ENCODE measurements around the gene HMGA1. TPM values are rescaled to one million over a fixed set of nuclear protein-coding genes. Genes with fewer than 3 reads are reported as not detected.

Gene HMGA1
- polyA plus RNA-seq, 1 of the 3 experiments (the other 2 are of a cell fraction), result 433 TPM

GRCh38 chr6:34202329-34203201, 34.1 kb upstream of the HMGA1 start (continued):
- TF ChIP-seq PBX3 (IDR thresholded peaks at IDR 0.05) (no peak), MEF2A (IDR thresholded peaks at IDR 0.05; ENCODE audit: borderline replicate concordance, low read depth) (no peak), CHD2 (IDR thresholded peaks at IDR 0.05; ENCODE audit: low read length, partially characterized antibody) (no peak), FOXM1 (IDR thresholded peaks at IDR 0.05; ENCODE audit: low read depth) (no peak), GATA2 (CRISPR knock-in tag; IDR thresholded peaks at IDR 0.05) (no peak), GABPA (IDR thresholded peaks at IDR 0.05; ENCODE audit: low read depth) (no peak), EZH2phosphoT487 (IDR thresholded peaks at IDR 0.05; ENCODE audit: borderline replicate concordance, low read depth) (no peak)

- Histone ChIP-seq H3K9ac (no peak overlapping the region), H3K27me3 (ENCODE audit: insufficient read depth) (no peaks in the 10 kb centered on the region), H3K4me3 (ENCODE audit: low read depth in 2 of 2, low read length in 1 of 2) (no peak overlapping the region), H3K79me2 (ENCODE audit: insufficient read depth) (no peaks in the 10 kb centered on the region), H3K9me3 (no peaks in the 10 kb centered on the region), H3K9me2 (no peaks in the 10 kb centered on the region), H2AFZ (ENCODE audit: low read depth) (no peak overlapping the region), H3K27ac (ENCODE audit: low read depth in 2 of 2, low read length in 1 of 2) (no peak overlapping the region), H4K20me1 (ENCODE audit: insufficient read depth) (no peaks in the 10 kb centered on the region), H3F3A (replicated peaks; ENCODE audit: insufficient read depth) (no peaks in the 10 kb centered on the region), H3K4me2 (no peak overlapping the region), H3K36me3 (replicated peaks in 1 of 2; ENCODE audit: control insufficient read depth in 1 of 2, insufficient read depth in 2 of 2, low read length in 1 of 2) (no peaks in the 10 kb centered on the region), H3K4me1 (ENCODE audit: control insufficient read depth in 1 of 2, insufficient read depth in 2 of 2, low read depth in 1 of 2, low read length in 1 of 2) (no peaks in the 10 kb centered on the region)
- ChIA-PET CTCF (interaction anchor here (1.4 to 7.3 kb wide), 3 partner anchors 9 to 211 kb away, joined by 3 to 62 read pairs (median 4); no protein-coding TSS in a partner anchor), POLR2A (no interaction called here)
- no peak for DNase-seq
- 91% methylated on average over 4 of the region's 4 CpGs for WGBS (ENCODE audit: low lambda C conversion rate)
- TF ChIP-seq ELF1 (IDR thresholded peaks at IDR 0.05), result no peak
- TF ChIP-seq POLR2AphosphoS5 (IDR thresholded peaks at IDR 0.05; ENCODE audit: low read depth, low read length), result no peak
- TF ChIP-seq PBX3 (IDR thresholded peaks at IDR 0.05), result no peak
- no peak for TF ChIP-seq FOXJ3 (CRISPR knock-in tag; IDR thresholded peaks at IDR 0.05)
- TF ChIP-seq FOSL2 (IDR thresholded peaks at IDR 0.05; ENCODE audit: borderline replicate concordance, low read depth), result no peak
- no peak for TF ChIP-seq TAF1 (IDR thresholded peaks at IDR 0.05; ENCODE audit: borderline replicate concordance, low read depth, low read length)
- TF ChIP-seq EP300 (IDR thresholded peaks at IDR 0.05; ENCODE audit: borderline replicate concordance in 1 of 2, low read depth in 1 of 2, low read length in 1 of 2), result no peak
- TF ChIP-seq JUND (IDR thresholded peaks at IDR 0.05), result no peak
- no peak for TF ChIP-seq EZH2phosphoT487 (IDR thresholded peaks at IDR 0.05; ENCODE audit: borderline replicate concordance, low read depth)
- no peak for TF ChIP-seq REST (IDR thresholded peaks at IDR 0.05; ENCODE audit: low read depth, low read length)
- no peak for TF ChIP-seq MAX (IDR thresholded peaks at IDR 0.05; ENCODE audit: low read depth)
- TF ChIP-seq CHD2 (IDR thresholded peaks at IDR 0.05; ENCODE audit: low read length, partially characterized antibody), result no peak
- no peak for TF ChIP-seq GATA2 (CRISPR knock-in tag; IDR thresholded peaks at IDR 0.05)
- no peak for TF ChIP-seq ZBTB33 (IDR thresholded peaks at IDR 0.05; ENCODE audit: borderline replicate concordance, low read depth)
These were observed 32.0 kb upstream of the HMGA1 start for GRCh38 chr6:34204693-34205092.
